Hematopoietic multipotent progenitor cell treated with erythropoietin and hydrocortisone succinate and interleukin-3 and kit ligand, for 15 days (in vitro differentiated cells): ENCODE results near the gene TTC28.

Experiments used
- DNase-seq: peaks from one replicate; pipeline ENCODE4 v3.0.0-alpha.2; 2015; ENCODE audit warnings: low spot score

Gene TTC28

GRCh38 chr22:27986459-27986858 is 693.2 kb downstream of the TTC28 start:
- no peak for DNase-seq

- DNase-seq, result no peak
These were observed 694.0 kb downstream of the TTC28 start for GRCh38 chr22:27985323-27986275.

GRCh38 chr22:27984723-27985122 is 694.9 kb downstream of the TTC28 start:
- no peak for DNase-seq

- no peak for DNase-seq
These were observed 695.5 kb downstream of the TTC28 start for GRCh38 chr22:27984001-27984695.

- DNase-seq, result no peak
These were observed 696.3 kb downstream of the TTC28 start for GRCh38 chr22:27983361-27983791.

GRCh38 chr22:27982630-27983180 is 696.9 kb downstream of the TTC28 start:
- DNase-seq, result no peak

- DNase-seq, result no peak
These were observed 697.5 kb downstream of the TTC28 start for GRCh38 chr22:27982106-27982505.

GRCh38 chr22:27980424-27981148 is 699.1 kb downstream of the TTC28 start:
- DNase-seq, result no peak

- no peak for DNase-seq
These were observed 700.8 kb downstream of the TTC28 start for GRCh38 chr22:27978802-27979201.

GRCh38 chr22:27978317-27978716 is 701.3 kb downstream of the TTC28 start:
- no peak for DNase-seq

GRCh38 chr22:27976586-27976985 is 703.1 kb downstream of the TTC28 start:
- no peak for DNase-seq

- DNase-seq, result no peak
These were observed 704.1 kb downstream of the TTC28 start for GRCh38 chr22:27975381-27976013.

GRCh38 chr22:27973846-27974245 is 705.8 kb downstream of the TTC28 start:
- DNase-seq, result no peak

GRCh38 chr22:27972732-27973698 is 706.6 kb downstream of the TTC28 start:
- DNase-seq, result no peak

GRCh38 chr22:27971926-27972325 is 707.7 kb downstream of the TTC28 start:
- DNase-seq, result no peak

- DNase-seq, result no peak
These were observed 708.9 kb downstream of the TTC28 start for GRCh38 chr22:27970596-27971220.

GRCh38 chr22:27966168-27967064 is 713.2 kb downstream of the TTC28 start:
- no peak for DNase-seq

- no peak for DNase-seq
These were observed 717.2 kb downstream of the TTC28 start for GRCh38 chr22:27962268-27963044.
